HepG2 (cell line): ENCODE data around the gene RPLP1. TPM values are rescaled to one million over a fixed set of nuclear protein-coding genes. Genes with fewer than 3 reads are reported as not detected.
A peak's percentile ranks its signal among the peaks of the same experiment; 100 is the strongest.

Experiments
- CENPBD1 ChIP-seq: sonication (generic); formaldehyde crosslinking; IDR thresholded peaks from 2 replicates; pipeline ENCODE4 v1.8.0; 2022; ENCODE audit warnings: missing genetic modification reagents, low read depth, mild to moderate bottlenecking, borderline replicate concordance
- GATAD1 ChIP-seq: IDR thresholded peaks from 2 replicates; pipeline ENCODE4 v1.6.1; 2016; ENCODE audit warnings: missing genetic modification reagents, missing compliant biosample characterization
- MYPOP ChIP-seq: sonication (generic); formaldehyde crosslinking; IDR thresholded peaks from 2 replicates; pipeline ENCODE4 v1.8.1; 2023; ENCODE audit warnings: mild to moderate bottlenecking, moderate library complexity, missing genetic modification reagents
- SP5 ChIP-seq: IDR thresholded peaks from 2 replicates; pipeline ENCODE4 v1.6.1; 2016; ENCODE audit warnings: low read depth, borderline replicate concordance
- SPEN ChIP-seq: sonication (generic); formaldehyde crosslinking; IDR thresholded peaks from 2 replicates; pipeline ENCODE4 v1.5.1; 2020; ENCODE audit warnings: low read depth, mild to moderate bottlenecking, missing genetic modification reagents
- U2AF1 ChIP-seq: fragments of 200-400 bp; formaldehyde crosslinking; optimal IDR thresholded peaks from 2 replicates; pipeline ENCODE3; 2017; ENCODE audit warnings: mild to moderate bottlenecking, low read depth, low read length
- ZBTB33 ChIP-seq: sonication (generic); formaldehyde crosslinking; IDR thresholded peaks from 2 replicates; pipeline ENCODE4 v1.4.0; 2020; ENCODE audit warnings: missing genetic modification reagents
- ZMAT3 ChIP-seq: sonication (generic); formaldehyde crosslinking; conservative IDR thresholded peaks from 2 replicates; pipeline ENCODE4 v1.7.0; 2021; ENCODE audit warnings: missing genetic modification reagents
- ZMYM4 ChIP-seq: sonication (generic); formaldehyde crosslinking; IDR thresholded peaks from 2 replicates; pipeline ENCODE4 v1.8.1; 2023; ENCODE audit warnings: mild to moderate bottlenecking, missing genetic modification reagents
- ZNF142 ChIP-seq: sonication (generic); formaldehyde crosslinking; IDR thresholded peaks from 2 replicates; pipeline ENCODE4 v1.4.0; 2020; ENCODE audit warnings: missing genetic modification reagents
- ZNF350 ChIP-seq: sonication (generic); formaldehyde crosslinking; IDR thresholded peaks from 2 replicates; pipeline ENCODE4 v1.4.0; 2020; ENCODE audit warnings: mild to moderate bottlenecking, low read depth, missing genetic modification reagents, borderline replicate concordance
- ZNF691 ChIP-seq: sonication (generic); formaldehyde crosslinking; IDR thresholded peaks from 2 replicates; pipeline ENCODE4 v1.4.0; 2020; ENCODE audit warnings: missing genetic modification reagents, low read depth, mild to moderate bottlenecking, borderline replicate concordance
- ZNF883 ChIP-seq: sonication (generic); formaldehyde crosslinking; IDR thresholded peaks from 2 replicates; pipeline ENCODE4 v1.5.1; 2020; ENCODE audit warnings: mild to moderate bottlenecking, missing genetic modification reagents; ENCODE audit errors: not compliant biosample characterization
- ZSCAN12 ChIP-seq: sonication (generic); formaldehyde crosslinking; IDR thresholded peaks from 2 replicates; pipeline ENCODE4 v1.9.0; 2021; ENCODE audit warnings: mild to moderate bottlenecking, missing genetic modification reagents
- ZZZ3 ChIP-seq: sonication (generic); formaldehyde crosslinking; IDR thresholded peaks from 2 replicates; pipeline ENCODE4 v1.4.0; 2020; ENCODE audit warnings: missing genetic modification reagents, mild to moderate bottlenecking, borderline replicate concordance
- polyA plus RNA-seq, 8 experiments: library from polyadenylated mRNA; depleted of rRNA in 3 of 8; stranded (reverse) in 7 of 8; unstranded in 1 of 8; fragments of >200 nt; fragmentation: Illumina TruSeq in 4 of 8; extraction: Trizol in 4 of 8; gene quantifications; 2 replicates each; pipeline versions ENCODE4 v1.2.1 to v1.2.3, GENCODE V29; 2011 to 2016; ENCODE audit warnings: low read depth in 4 of 8, missing spikeins in 1 of 8, mixed read lengths in 1 of 8; ENCODE audit not compliant: insufficient read depth in 1 of 8
- total RNA-seq, 5 experiments: library from RNA; depleted of rRNA; stranded (reverse); fragments of >200 nt; fragmentation: Illumina TruSeq; extraction: Trizol; gene quantifications; 2 replicates each; pipeline ENCODE4 v1.2.3, GENCODE V29; 2016; ENCODE audit warnings: low read depth in 1 of 5

Gene RPLP1
- total and polyA plus RNA-seq, 2 of the 13 experiments (the other 11 are each of a cell fraction or from before 2014, with no cell fraction given), result 817 to 929 TPM

GRCh38 chr15:69451951-69452691 lies 497 bp upstream of the RPLP1 start (continued):
- no peak for TF ChIP-seq ZBTB33 (CRISPR knock-in tag)
- no peak for TF ChIP-seq SP5
- no peak for TF ChIP-seq ZNF691
- TF ChIP-seq U2AF1, result no peak
- TF ChIP-seq ZZZ3 (CRISPR knock-in tag), result peak; percentile 73; the same call in 1 of the 2 replicates
- no peak; the same call in 1 of the 2 replicates for TF ChIP-seq ZNF142
- no peak for TF ChIP-seq GATAD1 (CRISPR knock-in tag)
- no peak for TF ChIP-seq ZNF883 (CRISPR knock-in tag)
- TF ChIP-seq SPEN (CRISPR knock-in tag), result peak; percentile 53
- TF ChIP-seq MYPOP, result peak; percentile 58; the same call in 1 of the 2 replicates
- no peak for TF ChIP-seq ZMAT3 (CRISPR knock-in tag)
- TF ChIP-seq ZNF350 (CRISPR knock-in tag), result 0 out of 2 replicates have a peak, but pooled peaks have one; percentile 33
- no peak; the same call in 1 of the 2 replicates for TF ChIP-seq CENPBD1 (CRISPR knock-in tag)
- no peak for TF ChIP-seq ZMYM4 (CRISPR knock-in tag)
- TF ChIP-seq ZSCAN12 (CRISPR knock-in tag), result peak; percentile 29; the same call in 1 of the 2 replicates
